ENCODE results near the gene DHRS9.
"Not testable (repeated sequence)": the region's sequence is repeated elsewhere in the genome, so short reads cannot be mapped to it uniquely, and the experiment has no call there.

Gene DHRS9

DNA sequence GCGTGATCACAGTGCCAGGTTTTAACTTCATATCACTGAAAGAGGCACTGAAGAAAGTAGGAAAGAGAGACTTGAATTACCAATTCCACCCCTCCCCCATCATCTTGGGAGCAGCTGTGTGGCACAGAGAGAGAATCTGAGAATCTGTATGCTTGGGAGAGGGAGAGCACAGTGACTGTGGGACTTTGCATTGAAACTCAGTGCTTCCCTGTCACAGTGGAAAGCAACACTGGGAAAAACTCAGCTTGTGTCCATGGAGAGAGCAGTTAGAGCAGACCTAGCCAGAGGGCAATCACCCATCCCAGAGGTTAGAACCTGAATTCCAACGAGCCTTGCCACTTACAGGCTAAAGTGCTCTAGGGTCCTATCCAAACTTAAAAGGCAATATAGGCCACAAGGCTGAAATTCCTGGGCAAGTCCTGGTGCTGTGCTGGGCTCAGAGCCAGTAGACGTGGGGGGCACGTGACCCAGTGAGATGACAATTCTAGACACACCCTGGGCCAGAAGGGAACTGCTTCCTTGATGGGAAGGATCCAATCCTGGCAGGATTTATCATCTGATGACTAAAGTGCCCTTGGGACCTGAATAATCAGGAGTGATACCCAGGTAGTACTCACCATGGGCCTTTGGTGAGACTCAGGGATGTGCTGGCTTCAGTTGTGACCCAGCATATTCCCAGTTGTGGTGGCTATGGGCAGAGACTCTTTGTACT, 22.8 kb upstream of the DHRS9 start:
- no peaks in the 10 kb centered on the region for H3K4me1 Mint-ChIP-seq
- CTCF ChIA-PET, result no interaction called here

DNA sequence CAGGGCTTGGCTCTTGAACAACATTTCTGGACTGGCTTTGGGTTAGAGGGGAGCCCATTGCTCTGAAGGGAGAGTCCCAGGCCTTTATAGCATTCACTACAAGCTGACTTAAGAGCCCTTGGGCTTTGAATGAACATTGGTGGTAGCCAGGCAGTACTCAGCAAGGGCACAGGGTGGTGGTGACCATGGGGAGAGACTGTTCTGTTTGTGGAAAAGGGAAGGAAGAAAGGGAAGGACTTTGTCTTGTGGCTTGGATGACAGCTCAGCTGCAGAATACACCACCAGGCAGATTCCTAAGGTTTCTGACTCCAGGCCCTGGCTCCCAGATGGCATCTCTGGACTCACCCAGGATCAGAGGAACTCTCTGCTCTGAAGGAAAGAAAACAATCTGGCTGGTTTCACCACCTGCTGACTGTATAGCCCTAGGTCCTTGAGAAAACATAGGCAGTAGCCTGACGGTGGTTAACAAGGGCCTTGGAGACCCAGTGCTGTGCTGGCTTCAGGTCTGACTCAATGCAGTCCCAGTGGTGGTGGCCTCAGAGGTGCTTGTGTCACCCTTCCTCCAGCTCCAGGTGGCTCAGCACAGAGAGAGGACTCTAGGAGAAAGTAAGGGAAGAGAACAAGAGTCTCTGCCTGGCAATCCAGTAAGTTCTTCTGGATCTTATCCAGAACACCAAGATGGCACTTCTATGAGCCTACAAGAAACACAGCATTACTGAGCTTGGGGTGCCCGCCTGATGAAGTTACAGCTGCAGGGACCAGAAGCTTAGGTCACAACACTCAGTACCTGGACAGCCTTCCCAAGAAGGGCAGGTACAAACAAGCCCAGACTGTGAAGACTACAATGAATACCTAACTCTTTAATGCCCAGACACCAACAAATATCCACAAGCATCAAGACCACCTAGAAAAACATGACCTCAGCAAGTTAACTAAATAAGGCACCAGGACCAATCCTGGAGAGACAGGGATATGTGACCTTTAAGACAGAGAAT, 21.8 kb upstream of the DHRS9 start:
- Mint-ChIP-seq H3K36me3 (no peaks in the 10 kb centered on the region), H3K4me3 (no peak overlapping the region), H3K4me1 (no peaks in the 10 kb centered on the region), H3K27ac (no peak overlapping the region), H3K27me3 (peaks cover 24% of the 10 kb centered on the region), H3K9me3 (peaks cover 13% of the 10 kb centered on the region)
- CTCF ChIA-PET, result no interaction called here
- no peak for DNase-seq

More for the DNA sequence above, 22.8 kb upstream of the DHRS9 start:
- no peak for DNase-seq
- no peaks in the 10 kb centered on the region for H3K36me3 Mint-ChIP-seq
- peaks cover 19% of the 10 kb centered on the region for H3K9me3 Mint-ChIP-seq
- H3K27me3 Mint-ChIP-seq, result peaks cover 24% of the 10 kb centered on the region
- no peak overlapping the region for H3K4me3 Mint-ChIP-seq
- H3K27ac Mint-ChIP-seq, result no peak overlapping the region

DNA sequence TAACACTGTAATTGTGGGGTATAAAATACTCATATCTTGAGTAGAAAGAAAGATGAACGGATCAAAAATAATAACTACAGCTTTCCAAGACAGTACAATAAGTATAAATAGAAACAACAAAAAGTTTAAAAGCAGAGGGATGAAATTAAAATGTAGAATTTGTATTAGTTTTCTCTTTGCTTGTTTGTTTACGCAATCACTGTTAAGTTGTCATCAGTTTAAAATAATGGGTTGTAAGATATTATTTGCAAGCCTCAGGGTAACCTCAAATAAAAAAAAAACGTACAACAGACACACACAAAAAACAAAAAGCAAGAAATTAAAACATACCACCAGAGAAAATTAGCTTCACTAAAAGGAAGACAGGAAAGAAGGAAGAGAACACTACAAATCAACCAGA, 20.2 kb upstream of the DHRS9 start:
- H3K4me3 Mint-ChIP-seq, result no peak overlapping the region
- no peak overlapping the region for H3K27ac Mint-ChIP-seq
- CTCF ChIA-PET, result no interaction called here
- peaks cover 4% of the 10 kb centered on the region for H3K9me3 Mint-ChIP-seq
- no peaks in the 10 kb centered on the region for H3K36me3 Mint-ChIP-seq
- no peak for DNase-seq
- H3K27me3 Mint-ChIP-seq, result peaks cover 27% of the 10 kb centered on the region
- no peaks in the 10 kb centered on the region for H3K4me1 Mint-ChIP-seq

DNA sequence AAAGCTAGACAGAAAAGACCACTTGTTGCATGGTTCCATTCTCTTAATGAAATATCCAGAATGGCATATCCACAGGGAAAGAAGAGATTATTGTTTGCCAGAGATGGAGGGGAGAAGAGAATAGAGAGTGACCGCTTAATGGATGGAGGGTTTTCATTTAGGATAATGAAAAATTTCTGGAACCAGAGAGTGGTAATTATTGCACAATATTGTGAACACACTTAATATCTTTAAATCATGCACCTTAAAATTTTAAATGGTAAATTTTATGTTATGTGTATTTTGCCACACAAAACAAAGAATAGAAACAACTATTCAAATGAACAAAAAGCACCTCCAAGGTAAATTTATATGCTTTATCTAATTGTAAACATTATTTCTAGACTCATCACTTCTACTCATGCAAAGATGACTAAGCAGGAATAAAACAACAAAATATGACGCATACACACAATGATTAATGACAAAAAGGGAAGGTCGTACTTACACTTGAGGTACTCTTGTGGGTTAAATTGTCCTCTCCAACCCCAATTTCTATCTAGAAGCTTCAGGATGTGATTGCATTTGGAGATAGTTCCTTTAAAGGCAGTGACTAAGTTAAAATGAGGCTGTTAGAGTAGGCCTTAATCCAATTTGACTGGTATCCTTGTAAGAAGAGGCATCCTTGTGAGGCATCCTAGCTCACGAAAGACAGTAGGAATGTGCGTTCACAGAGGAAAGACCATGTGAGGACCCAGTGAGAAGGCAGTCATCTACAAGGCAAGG, 18.7 kb upstream of the DHRS9 start:
- Mint-ChIP-seq H3K4me1 (no peaks in the 10 kb centered on the region), H3K4me3 (no peak overlapping the region), H3K27ac (no peak overlapping the region), H3K9me3 (peaks cover 13% of the 10 kb centered on the region), H3K36me3 (peaks cover 4% of the 10 kb centered on the region), H3K27me3 (peaks cover 24% of the 10 kb centered on the region)
- no peak for DNase-seq
- CTCF ChIA-PET, result no interaction called here

DNA sequence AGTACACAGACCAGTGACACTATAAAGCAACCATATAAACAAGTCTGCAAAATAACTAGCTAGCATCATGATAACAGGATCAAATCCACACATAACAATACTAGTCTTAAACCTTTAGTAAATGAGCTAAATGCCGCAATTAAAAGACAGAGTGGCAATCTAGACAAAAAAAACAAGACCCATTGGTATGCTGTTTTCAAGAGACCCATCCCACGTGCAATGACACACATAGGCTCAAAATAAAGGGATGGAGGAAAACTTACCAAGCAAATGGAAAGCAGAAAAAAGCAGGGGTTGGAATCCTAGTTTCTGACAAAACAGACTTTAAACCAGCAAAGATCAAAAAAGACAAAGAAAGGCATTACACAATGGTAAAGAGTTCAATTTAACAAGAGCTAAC, 14.8 kb upstream of the DHRS9 start:
- DNase-seq, H3K4me1 Mint-ChIP-seq, H3K4me3 Mint-ChIP-seq, H3K27ac Mint-ChIP-seq, H3K36me3 Mint-ChIP-seq, H3K27me3 Mint-ChIP-seq: not testable (repeated sequence)
- CTCF ChIA-PET, result interaction anchor here (1.4 kb wide), 1 partner anchor 12 kb away, joined by 3 read pairs; no protein-coding TSS in a partner anchor
- peaks cover 21% of the 10 kb centered on the region for H3K9me3 Mint-ChIP-seq

DNA sequence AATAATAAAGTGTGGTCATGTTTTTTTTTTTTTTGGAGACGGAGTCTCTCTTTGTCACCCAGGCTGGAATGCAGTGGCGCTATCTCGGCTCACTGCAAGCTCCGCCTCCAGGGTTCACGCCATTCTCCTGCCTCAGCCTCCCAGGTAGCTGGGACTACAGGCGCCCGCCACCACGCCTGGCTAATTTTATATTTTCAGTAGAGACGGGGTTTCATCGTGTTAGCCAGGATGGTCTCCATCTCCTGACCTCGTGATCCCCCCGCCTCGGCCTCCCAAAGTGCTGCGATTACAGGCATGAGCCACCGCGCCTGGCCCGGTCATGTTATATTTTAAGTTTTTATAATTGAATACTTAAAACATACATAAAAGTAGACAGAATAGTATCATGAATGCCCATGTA, 5.2 kb upstream of the DHRS9 start:
- H3K36me3 Mint-ChIP-seq, DNase-seq, H3K4me1 Mint-ChIP-seq, H3K4me3 Mint-ChIP-seq, H3K27ac Mint-ChIP-seq, CTCF ChIA-PET, H3K9me3 Mint-ChIP-seq, H3K27me3 Mint-ChIP-seq: not testable (repeated sequence)

DNA sequence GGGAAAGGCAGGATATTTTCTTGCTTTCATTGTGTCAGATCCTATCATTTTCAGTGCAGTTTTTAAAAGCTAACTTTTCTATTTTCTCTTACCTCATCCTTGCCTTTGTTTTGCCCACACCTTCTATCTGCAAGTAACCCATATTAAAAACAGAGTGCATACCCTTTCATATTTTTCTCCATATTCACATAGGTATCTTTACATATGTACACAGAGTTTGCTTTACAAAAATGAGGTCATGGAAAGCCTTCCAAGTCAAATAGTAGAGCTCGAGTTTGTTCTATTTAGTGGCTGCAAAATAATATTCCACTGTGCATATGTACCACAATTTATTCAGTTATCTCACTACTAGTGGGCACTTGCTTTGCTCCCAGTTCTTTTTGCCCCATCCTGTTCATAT, 3.9 kb upstream of the DHRS9 start:
- DNase-seq, result no peak
- no peaks in the 10 kb centered on the region for H3K9me3 Mint-ChIP-seq
- no peaks in the 10 kb centered on the region for H3K36me3 Mint-ChIP-seq
- no peaks in the 10 kb centered on the region for H3K4me1 Mint-ChIP-seq
- CTCF ChIA-PET, result interaction anchor here (1.8 kb wide), 1 partner anchor 44 kb away, joined by 5 read pairs; no protein-coding TSS in a partner anchor
- no peak overlapping the region for H3K27ac Mint-ChIP-seq
- H3K4me3 Mint-ChIP-seq, result no peak overlapping the region
- no peaks in the 10 kb centered on the region for H3K27me3 Mint-ChIP-seq

DNA sequence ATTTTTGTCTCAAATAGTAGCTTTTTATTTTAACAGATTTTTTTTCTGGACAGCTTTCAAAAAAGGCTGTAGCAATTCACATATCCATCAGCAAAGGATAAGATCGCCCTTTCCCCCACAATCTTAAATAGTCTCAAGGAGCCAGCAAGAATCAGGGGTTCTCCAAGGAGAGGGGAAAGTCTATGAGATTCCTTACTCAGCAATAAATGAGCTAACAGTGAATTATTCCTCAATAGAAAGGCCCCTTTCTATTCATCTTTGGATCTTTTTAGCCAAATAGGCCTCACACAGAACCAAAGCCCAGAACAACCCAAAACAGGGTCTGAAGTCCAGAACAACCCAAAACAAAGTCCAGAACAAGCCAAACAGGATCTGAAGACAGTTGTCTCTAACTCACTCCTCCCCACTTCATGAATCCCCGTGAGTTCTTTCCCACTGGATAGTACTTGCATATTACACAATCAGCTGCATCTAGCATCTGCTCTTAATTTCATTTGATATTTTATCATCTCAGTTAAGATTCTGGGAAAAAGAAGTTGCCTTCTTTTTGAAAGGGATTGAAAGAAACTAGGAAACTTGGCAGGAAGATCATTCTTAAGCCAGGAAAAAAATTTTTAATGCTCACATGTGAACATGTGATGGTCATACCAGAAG, 3.4 kb upstream of the DHRS9 start:
- no peak for DNase-seq
- H3K27ac Mint-ChIP-seq, result no peak overlapping the region
- H3K4me1 Mint-ChIP-seq, result no peaks in the 10 kb centered on the region
- H3K36me3 Mint-ChIP-seq, result no peaks in the 10 kb centered on the region
- no peaks in the 10 kb centered on the region for H3K9me3 Mint-ChIP-seq
- H3K4me3 Mint-ChIP-seq, result no peak overlapping the region
- CTCF ChIA-PET, result interaction anchor here (0.5 to 1.8 kb wide), 3 partner anchors 12 to 44 kb away, joined by 3 to 5 read pairs (median 3); no protein-coding TSS in a partner anchor
- H3K27me3 Mint-ChIP-seq, result no peaks in the 10 kb centered on the region

DNA sequence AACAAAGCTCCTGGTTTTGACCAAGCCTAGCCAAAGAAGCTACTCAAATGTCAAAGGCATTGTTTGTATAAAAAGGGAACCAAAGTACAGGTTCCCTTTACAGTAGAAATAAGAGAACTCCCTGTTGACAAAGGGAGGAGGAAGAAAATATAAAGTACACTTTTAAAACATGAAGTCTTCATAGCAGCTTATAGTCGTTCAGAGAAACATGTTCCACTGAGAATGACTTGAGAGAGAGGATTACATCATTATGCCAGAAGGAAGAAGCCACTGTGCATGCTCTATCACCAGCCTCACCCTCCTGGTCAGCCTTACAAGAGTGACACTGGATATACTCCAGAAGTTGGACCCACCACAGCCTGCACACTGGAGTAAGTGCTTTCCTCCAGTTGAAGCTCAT, 2.5 kb upstream of the DHRS9 start:
- no peaks in the 10 kb centered on the region for H3K36me3 Mint-ChIP-seq

DNA sequence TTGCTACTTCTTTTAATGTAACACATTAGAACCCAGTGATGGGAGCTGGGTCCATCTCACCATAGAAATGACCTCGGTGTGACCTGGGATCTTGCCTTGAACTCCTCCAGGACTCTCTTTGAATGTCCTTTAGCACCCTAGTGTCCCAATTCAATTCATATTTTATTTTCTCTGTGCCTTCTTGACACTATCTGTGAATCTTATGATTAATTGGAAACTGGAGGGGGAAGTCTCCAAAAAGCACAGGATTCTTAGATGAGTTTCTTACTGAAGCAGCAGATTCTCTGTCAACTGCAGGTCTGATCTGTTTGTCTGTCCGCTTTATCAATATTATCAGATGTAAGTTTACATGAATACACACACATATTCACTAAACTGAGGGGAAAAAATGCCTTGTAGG, 470 bp downstream of the DHRS9 start:
- H3K36me3 Mint-ChIP-seq, result no peaks in the 10 kb centered on the region
- DNase-seq, result no peak
- CTCF ChIA-PET, result interaction anchor here (1.3 kb wide), 1 partner anchor 40 kb away, joined by 4 read pairs; no protein-coding TSS in a partner anchor
- H3K27me3 Mint-ChIP-seq, result no peaks in the 10 kb centered on the region
- no peaks in the 10 kb centered on the region for H3K9me3 Mint-ChIP-seq
- no peak overlapping the region for H3K4me3 Mint-ChIP-seq
- peaks cover 19% of the 10 kb centered on the region for H3K4me1 Mint-ChIP-seq
- no peak overlapping the region for H3K27ac Mint-ChIP-seq

More for the DNA sequence above, 2.5 kb upstream of the DHRS9 start:
- Mint-ChIP-seq H3K4me3 (no peak overlapping the region), H3K27ac (no peak overlapping the region), H3K27me3 (no peaks in the 10 kb centered on the region), H3K9me3 (no peaks in the 10 kb centered on the region), H3K4me1 (peaks cover 2% of the 10 kb centered on the region)
- no peak for DNase-seq
- CTCF ChIA-PET, result interaction anchor here (0.5 to 0.9 kb wide), 2 partner anchors 12 to 31 kb away, joined by 3 read pairs; no protein-coding TSS in a partner anchor

DNA sequence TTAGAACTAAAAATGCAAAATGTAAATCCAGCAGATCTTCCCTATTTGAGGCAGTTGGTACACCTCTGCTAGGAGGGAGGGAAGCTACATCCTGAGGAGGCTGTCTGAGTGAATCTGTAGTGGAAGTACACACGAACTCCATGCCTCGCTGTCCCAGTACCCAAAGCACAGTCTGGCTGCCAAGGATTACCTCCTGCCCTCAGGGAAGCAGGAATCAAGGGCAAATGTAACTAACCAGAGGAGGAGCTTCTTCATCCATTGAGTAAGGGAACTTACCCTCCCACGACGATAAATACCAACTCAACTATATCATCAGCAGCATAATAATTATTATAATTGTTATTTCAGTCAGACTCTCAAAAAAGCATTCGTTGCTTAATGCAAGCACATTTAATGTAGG, 2.1 kb downstream of the DHRS9 start:
- H3K4me3 Mint-ChIP-seq, result no peak overlapping the region
- H3K36me3 Mint-ChIP-seq, result no peaks in the 10 kb centered on the region
- no peak for DNase-seq
- CTCF ChIA-PET, result no interaction called here
- no peaks in the 10 kb centered on the region for H3K27me3 Mint-ChIP-seq
- H3K9me3 Mint-ChIP-seq, result no peaks in the 10 kb centered on the region
- peaks cover 19% of the 10 kb centered on the region for H3K4me1 Mint-ChIP-seq
- no peak overlapping the region for H3K27ac Mint-ChIP-seq

DNA sequence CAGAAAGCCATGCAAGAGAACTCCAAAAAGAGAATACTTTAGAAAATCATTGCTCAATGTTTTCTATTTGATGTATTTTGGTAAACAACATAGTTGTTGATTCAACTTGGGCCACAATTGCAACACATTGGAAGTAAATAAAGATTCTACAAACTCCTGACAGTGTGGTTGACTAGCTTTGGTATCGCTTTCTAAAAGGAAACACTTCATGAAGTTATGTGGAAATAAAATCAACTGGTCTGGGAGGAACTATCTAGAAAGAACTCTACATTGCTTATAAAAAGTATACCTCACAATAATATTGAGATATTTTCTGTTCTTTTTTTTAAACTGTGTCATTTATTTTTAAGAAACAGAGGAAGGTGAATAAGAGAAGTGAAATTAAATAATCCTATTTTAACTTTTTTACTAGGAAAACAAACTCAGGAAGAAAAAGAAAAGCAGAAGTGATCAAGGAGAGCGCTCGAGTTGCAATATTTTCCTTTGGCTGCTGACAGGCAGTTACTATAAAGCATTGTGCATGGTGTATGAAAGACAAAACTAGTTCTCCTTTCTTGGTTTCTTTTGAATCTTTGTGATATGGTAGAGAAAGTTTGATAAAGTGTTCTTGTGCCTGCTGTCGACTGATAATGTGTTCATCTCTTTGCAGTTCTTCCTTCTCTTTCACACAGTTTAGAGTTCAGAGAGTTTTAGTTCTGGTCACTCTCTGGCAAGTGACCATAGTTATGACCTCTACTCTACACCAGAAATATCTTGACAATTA, 3.0 kb downstream of the DHRS9 start:
- Mint-ChIP-seq H3K27ac (no peak overlapping the region), H3K4me3 (no peak overlapping the region), H3K4me1 (peaks cover 19% of the 10 kb centered on the region), H3K36me3 (no peaks in the 10 kb centered on the region), H3K27me3 (no peaks in the 10 kb centered on the region), H3K9me3 (no peaks in the 10 kb centered on the region)
- CTCF ChIA-PET, result no interaction called here
- no peak for DNase-seq

DNA sequence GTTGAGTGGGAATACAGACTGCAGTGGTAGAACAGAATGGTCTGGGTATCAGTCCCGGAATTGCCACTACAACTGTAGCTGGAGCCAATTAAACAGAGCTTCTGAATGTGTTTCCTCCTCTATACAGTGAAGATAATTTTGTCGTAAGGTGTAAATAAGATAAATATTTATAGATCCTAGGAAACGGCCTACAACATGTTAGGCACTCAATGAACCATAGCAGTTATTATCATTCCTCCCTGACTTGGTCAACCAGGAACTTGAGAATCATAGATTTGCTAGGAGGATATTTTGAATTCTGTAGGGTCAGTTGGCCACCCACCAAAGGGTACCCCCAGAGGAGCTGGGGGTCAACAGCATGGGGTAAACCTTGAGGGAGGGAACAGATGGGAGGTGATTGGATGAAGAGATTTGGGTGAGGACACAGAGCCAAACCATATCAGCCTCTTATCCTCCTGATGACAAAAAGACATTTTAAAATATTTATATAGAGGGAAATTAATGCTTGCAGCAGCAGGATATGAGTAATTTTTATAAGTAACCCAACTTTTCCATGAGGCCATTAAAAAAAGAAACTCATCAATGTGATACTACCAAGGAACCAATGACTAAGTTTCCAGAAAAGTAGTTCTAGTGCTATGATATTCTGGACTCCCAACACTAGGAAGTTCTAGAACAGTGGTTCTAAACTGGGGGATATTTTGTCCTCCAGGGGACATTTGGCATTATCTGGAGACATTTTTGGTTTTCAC, 4.0 kb downstream of the DHRS9 start:
- no peaks in the 10 kb centered on the region for H3K36me3 Mint-ChIP-seq
- H3K27me3 Mint-ChIP-seq, result no peaks in the 10 kb centered on the region
- H3K27ac Mint-ChIP-seq, result no peak overlapping the region
- H3K9me3 Mint-ChIP-seq, result no peaks in the 10 kb centered on the region
- H3K4me3 Mint-ChIP-seq, result no peak overlapping the region
- DNase-seq, result no peak
- CTCF ChIA-PET, result no interaction called here
- H3K4me1 Mint-ChIP-seq, result peaks cover 19% of the 10 kb centered on the region

All from activated naive CD4-positive, alpha-beta T cell treated with anti-CD3 and anti-CD28 coated beads, Interleukin-2, amount 10 ng/mL, durations not matched to agents 7 days and 5 days (primary cell).